GM12864 (cell line): ENCODE results near the gene B4GALT5.

ENCODE experiments used
- DNase-seq: peaks from one replicate; pipeline ENCODE4 v3.0.0-alpha.2; 2011; ENCODE audit warnings: low read depth
- H3K4me3 ChIP-seq: 2 replicates; pipeline ENCODE4 v1.5.1; 2011; ENCODE audit warnings: mild to moderate bottlenecking, low read depth, low read length, control low read depth
- CTCF ChIP-seq: IDR thresholded peaks from 2 replicates; pipeline ENCODE4 v1.5.1; 2011; ENCODE audit warnings: low read depth, mild to moderate bottlenecking, moderate library complexity, low read length, control low read depth, inconsistent platforms; ENCODE audit errors: missing control alignments

Gene B4GALT5

GRCh38 chr20:49644980-49645565 lies 68.6 kb downstream of the B4GALT5 start:
- H3K4me3 ChIP-seq: no peak overlapping the region
- no peak for DNase-seq
- TF ChIP-seq CTCF: no peak

- TF ChIP-seq CTCF: no peak
Observed at GRCh38 chr20:49642816-49643215, 70.9 kb downstream of the B4GALT5 start.

GRCh38 chr20:49641683-49642656 lies 71.7 kb downstream of the B4GALT5 start:
- no peak for TF ChIP-seq CTCF
- H3K4me3 ChIP-seq: no peak overlapping the region
- no peak for DNase-seq

More at GRCh38 chr20:49642816-49643215, 70.9 kb downstream of the B4GALT5 start:
- no peak overlapping the region for H3K4me3 ChIP-seq
- no peak for DNase-seq

GRCh38 chr20:49637046-49637637 lies 76.5 kb downstream of the B4GALT5 start:
- no peak for TF ChIP-seq CTCF
- H3K4me3 ChIP-seq: no peak overlapping the region
- no peak for DNase-seq

- no peak for DNase-seq
- no peak for TF ChIP-seq CTCF
- H3K4me3 ChIP-seq: no peak overlapping the region
Observed at GRCh38 chr20:49636447-49636846, 77.2 kb downstream of the B4GALT5 start.

- no peak for TF ChIP-seq CTCF
- DNase-seq: no peak
- no peak overlapping the region for H3K4me3 ChIP-seq
Observed at GRCh38 chr20:49635866-49636265, 77.8 kb downstream of the B4GALT5 start.
